Peyer's patch (tissue), 4 donors: Measurements from ENCODE around the gene CARMIL1.
"Not testable (repeated sequence)": the region's sequence is repeated elsewhere in the genome, so short reads cannot be mapped to it uniquely, and the experiment has no call there.

Experiments used
- POLR2A ChIP-seq, 2 donors: fragments of 450-650 bp; IDR thresholded peaks; one replicate each; pipeline ENCODE4 v1.5.1; 2017; ENCODE audit warnings: antibody characterized with exemption in 2 of 2, mild to moderate bottlenecking in 2 of 2, moderate library complexity in 2 of 2
- TF ChIP-seq, protein P1 (sequence below), 6 experiments: fragments of 450-650 bp in 4 of 6; fragments of 200-600 bp in 2 of 6; sonication (generic) in 1 of 6; IDR thresholded peaks; one replicate each; pipeline ENCODE4 v1.5.1; 2017 to 2019; ENCODE audit warnings: antibody characterized with exemption in 6 of 6, mild to moderate bottlenecking in 3 of 6, moderate library complexity in 1 of 6

DNA sequence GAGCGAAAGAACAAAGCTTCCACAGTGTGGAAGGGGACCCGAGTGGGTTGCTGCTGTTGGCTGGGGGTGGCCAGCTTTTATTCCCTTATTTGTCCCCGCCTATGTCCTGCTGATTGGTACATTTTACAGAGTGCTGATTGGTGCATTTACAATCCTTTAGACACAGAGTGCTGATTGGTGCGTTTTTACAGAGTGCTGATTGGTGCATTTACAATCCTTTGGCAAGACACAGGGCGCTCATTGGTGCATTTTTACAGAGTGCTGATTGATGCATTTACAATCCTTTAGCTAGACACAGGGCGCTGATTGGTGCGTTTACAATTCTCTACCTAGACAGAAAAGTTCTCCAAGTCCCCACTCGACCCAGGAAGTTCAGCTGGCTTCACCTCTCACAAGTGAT is 103.3 kb downstream of the CARMIL1 start:
- TF ChIP-seq POLR2A (IDR thresholded peaks at IDR 0.05), result not testable (repeated sequence)
- TF ChIP-seq, protein P1, sequence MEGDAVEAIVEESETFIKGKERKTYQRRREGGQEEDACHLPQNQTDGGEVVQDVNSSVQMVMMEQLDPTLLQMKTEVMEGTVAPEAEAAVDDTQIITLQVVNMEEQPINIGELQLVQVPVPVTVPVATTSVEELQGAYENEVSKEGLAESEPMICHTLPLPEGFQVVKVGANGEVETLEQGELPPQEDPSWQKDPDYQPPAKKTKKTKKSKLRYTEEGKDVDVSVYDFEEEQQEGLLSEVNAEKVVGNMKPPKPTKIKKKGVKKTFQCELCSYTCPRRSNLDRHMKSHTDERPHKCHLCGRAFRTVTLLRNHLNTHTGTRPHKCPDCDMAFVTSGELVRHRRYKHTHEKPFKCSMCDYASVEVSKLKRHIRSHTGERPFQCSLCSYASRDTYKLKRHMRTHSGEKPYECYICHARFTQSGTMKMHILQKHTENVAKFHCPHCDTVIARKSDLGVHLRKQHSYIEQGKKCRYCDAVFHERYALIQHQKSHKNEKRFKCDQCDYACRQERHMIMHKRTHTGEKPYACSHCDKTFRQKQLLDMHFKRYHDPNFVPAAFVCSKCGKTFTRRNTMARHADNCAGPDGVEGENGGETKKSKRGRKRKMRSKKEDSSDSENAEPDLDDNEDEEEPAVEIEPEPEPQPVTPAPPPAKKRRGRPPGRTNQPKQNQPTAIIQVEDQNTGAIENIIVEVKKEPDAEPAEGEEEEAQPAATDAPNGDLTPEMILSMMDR (IDR thresholded peaks at IDR 0.05), result not testable (repeated sequence)
